Rectal smooth muscle tissue (tissue), 1 donor: Measurements from ENCODE around the gene CDH2.

ENCODE experiments used
- H3K27ac ChIP-seq: one replicate; pipeline ENCODE4 v1.7.0; 2013; ENCODE audit warnings: low read depth, low read length, inconsistent platforms
- H3K27me3 ChIP-seq: one replicate; pipeline ENCODE4 v1.7.0; 2013; ENCODE audit warnings: low read length; ENCODE audit not compliant: control insufficient read depth, insufficient read depth
- H3K36me3 ChIP-seq: one replicate; pipeline ENCODE4 v1.7.0; 2013; ENCODE audit warnings: low read length; ENCODE audit not compliant: control insufficient read depth, insufficient read depth
- H3K4me1 ChIP-seq: one replicate; pipeline ENCODE4 v1.7.0; 2013; ENCODE audit warnings: low read length; ENCODE audit not compliant: control insufficient read depth, insufficient read depth
- H3K4me3 ChIP-seq: one replicate; pipeline ENCODE4 v1.7.0; 2013; ENCODE audit warnings: low read length
- H3K9ac ChIP-seq: one replicate; pipeline ENCODE4 v1.7.0; 2013; ENCODE audit warnings: low read length

The CDH2 gene

GRCh38 chr18:28178720-28179119 is 1.8 kb upstream of the CDH2 start:
- H3K9ac ChIP-seq: no peak overlapping the region
- peaks cover 4% of the 10 kb centered on the region for H3K4me1 ChIP-seq
- no peak overlapping the region for H3K27ac ChIP-seq
- H3K36me3 ChIP-seq: no peaks in the 10 kb centered on the region
- H3K27me3 ChIP-seq: peaks cover 6% of the 10 kb centered on the region
- peak overlapping the region; percentile 24 for H3K4me3 ChIP-seq

- Histone ChIP-seq H3K4me3 (peak overlapping the region; percentile 66), H3K27me3 (peaks cover 6% of the 10 kb centered on the region), H3K4me1 (peaks cover 4% of the 10 kb centered on the region), H3K36me3 (no peaks in the 10 kb centered on the region), H3K27ac (no peak overlapping the region), H3K9ac (no peak overlapping the region)
Measured at GRCh38 chr18:28177828-28178635, 1.1 kb upstream of the CDH2 start.

GRCh38 chr18:28176698-28176947 is 307 bp downstream of the CDH2 start:
- Histone ChIP-seq H3K27ac (no peak overlapping the region), H3K4me3 (peak overlapping the region; percentile 14), H3K4me1 (peaks cover 4% of the 10 kb centered on the region), H3K9ac (no peak overlapping the region), H3K27me3 (peaks cover 6% of the 10 kb centered on the region), H3K36me3 (no peaks in the 10 kb centered on the region)

GRCh38 chr18:28175930-28176697 is 816 bp downstream of the CDH2 start:
- H3K4me1 ChIP-seq: peaks cover 4% of the 10 kb centered on the region
- no peaks in the 10 kb centered on the region for H3K36me3 ChIP-seq
- H3K4me3 ChIP-seq: peak overlapping the region; percentile 14
- peaks cover 6% of the 10 kb centered on the region for H3K27me3 ChIP-seq
- H3K9ac ChIP-seq: no peak overlapping the region
- no peak overlapping the region for H3K27ac ChIP-seq

- Histone ChIP-seq H3K4me3 (peak overlapping the region; percentile 21), H3K4me1 (peaks cover 4% of the 10 kb centered on the region), H3K9ac (no peak overlapping the region), H3K36me3 (no peaks in the 10 kb centered on the region), H3K27me3 (peaks cover 6% of the 10 kb centered on the region), H3K27ac (no peak overlapping the region)
Measured at GRCh38 chr18:28175150-28175929, 1.6 kb downstream of the CDH2 start.

GRCh38 chr18:28174181-28174905 is 2.6 kb downstream of the CDH2 start:
- peaks cover 6% of the 10 kb centered on the region for H3K27me3 ChIP-seq
- H3K9ac ChIP-seq: no peak overlapping the region
- peaks cover 4% of the 10 kb centered on the region for H3K4me1 ChIP-seq
- no peak overlapping the region for H3K4me3 ChIP-seq
- no peak overlapping the region for H3K27ac ChIP-seq
- no peaks in the 10 kb centered on the region for H3K36me3 ChIP-seq

- no peak overlapping the region for H3K9ac ChIP-seq
- H3K4me1 ChIP-seq: peaks cover 4% of the 10 kb centered on the region
- H3K27me3 ChIP-seq: peaks cover 6% of the 10 kb centered on the region
- no peaks in the 10 kb centered on the region for H3K36me3 ChIP-seq
- no peak overlapping the region for H3K4me3 ChIP-seq
- H3K27ac ChIP-seq: no peak overlapping the region
Measured at GRCh38 chr18:28171837-28172236, 5.1 kb downstream of the CDH2 start.

GRCh38 chr18:28168725-28169124 is 8.2 kb downstream of the CDH2 start:
- H3K4me1 ChIP-seq: no peaks in the 10 kb centered on the region
- no peak overlapping the region for H3K27ac ChIP-seq
- H3K36me3 ChIP-seq: no peaks in the 10 kb centered on the region
- H3K4me3 ChIP-seq: no peak overlapping the region
- H3K27me3 ChIP-seq: no peaks in the 10 kb centered on the region
- H3K9ac ChIP-seq: no peak overlapping the region

- no peak overlapping the region for H3K9ac ChIP-seq
- H3K4me1 ChIP-seq: no peaks in the 10 kb centered on the region
- no peaks in the 10 kb centered on the region for H3K27me3 ChIP-seq
- H3K27ac ChIP-seq: no peak overlapping the region
- H3K4me3 ChIP-seq: no peak overlapping the region
- no peaks in the 10 kb centered on the region for H3K36me3 ChIP-seq
Measured at GRCh38 chr18:28167835-28168349, 9.0 kb downstream of the CDH2 start.

GRCh38 chr18:28164771-28165483 is 12.0 kb downstream of the CDH2 start:
- H3K36me3 ChIP-seq: no peaks in the 10 kb centered on the region
- no peaks in the 10 kb centered on the region for H3K27me3 ChIP-seq
- H3K27ac ChIP-seq: no peak overlapping the region
- no peaks in the 10 kb centered on the region for H3K4me1 ChIP-seq
- no peak overlapping the region for H3K4me3 ChIP-seq
- no peak overlapping the region for H3K9ac ChIP-seq

GRCh38 chr18:28163201-28163775 is 13.6 kb downstream of the CDH2 start:
- Histone ChIP-seq H3K9ac (no peak overlapping the region), H3K4me3 (no peak overlapping the region), H3K27ac (no peak overlapping the region), H3K4me1 (no peaks in the 10 kb centered on the region), H3K36me3 (no peaks in the 10 kb centered on the region), H3K27me3 (no peaks in the 10 kb centered on the region)
